A549 (cell line): Measurements from ENCODE around the gene GGT5. TPM values are rescaled to one million over a fixed set of nuclear protein-coding genes. Genes with fewer than 3 reads are reported as not detected.
A peak's percentile ranks its signal among the peaks of the same experiment; 100 is the strongest.

Source experiments
- ATAC-seq, 2 experiments: fragments of 200-7000 bp in 1 of 2; fragments of >200 bp in 1 of 2; cut with Nextera tagmentation in 1 of 2; cut with Tn5 transposase in 1 of 2; 3 replicates each; pipeline versions ENCODE4 v1.8.0 to v1.9.1; 2018 to 2020; ENCODE audit warnings: mild to moderate bottlenecking in 1 of 2, moderate library complexity in 1 of 2
- CTCF ChIA-PET: fragments of 300-600 bp; sonication (Branson Sonifier 250); formaldehyde crosslinking; extraction: SDS; loops from one replicate; lab custom pipeline; 2021; ENCODE audit warnings: antibody characterized with exemption, inconsistent platforms; lab: Yijun Ruan, JAX
- POLR2A ChIA-PET: fragments of 350-600 bp; formaldehyde crosslinking; extraction: SDS; loops from one replicate; lab custom pipeline; 2021; ENCODE audit warnings: antibody characterized with exemption, inconsistent platforms; lab: Yijun Ruan, JAX
- DNase-seq, 2 experiments: peaks; one replicate each; pipeline versions ENCODE4 v3.0.0 to v3.0.0-alpha.2; 2011 to 2016; ENCODE audit warnings: low read depth in 1 of 2, low spot score in 1 of 2
- FAIRE-seq: peaks from 2 replicates; lab custom pipeline; 2011; peaks lifted over from hg19 to GRCh38; lab: Jason Lieb, UNC
- H3K27ac ChIP-seq, 2 experiments: fragments of >200 bp; sonication (Bioruptor Twin); formaldehyde crosslinking; 3 replicates each; pipeline ENCODE4 v1.5.1; 2016 to 2017
- H3K4me1 ChIP-seq: fragments of >200 bp; sonication (Bioruptor Twin); formaldehyde crosslinking; 3 replicates; pipeline ENCODE4 v1.6.1; 2016
- H3K4me2 ChIP-seq: fragments of >200 bp; sonication (Bioruptor Twin); formaldehyde crosslinking; 3 replicates; pipeline ENCODE4 v1.6.1; 2016
- H3K4me3 ChIP-seq: fragments of >200 bp; sonication (Bioruptor Twin); formaldehyde crosslinking; 3 replicates; pipeline ENCODE4 v1.5.1; 2016
- H3K9me3 ChIP-seq: fragments of >200 bp; sonication (Bioruptor Twin); formaldehyde crosslinking; 3 replicates; pipeline ENCODE4 v1.6.1; 2016
- BCL3 ChIP-seq: fragments of >200 bp; sonication (Bioruptor Twin); formaldehyde crosslinking; IDR thresholded peaks from 3 replicates; pipeline ENCODE4 v1.6.1; 2016
- CEBPB ChIP-seq, 2 experiments: fragments of >200 bp in 1 of 2; sonication (Bioruptor Twin) in 1 of 2; formaldehyde crosslinking in 1 of 2; IDR thresholded peaks; 2 replicates each; pipeline ENCODE4 v1.6.1; 2012 to 2016
- CHD2 ChIP-seq: fragments of 150-350 bp; IDR thresholded peaks from 2 replicates; pipeline ENCODE4 v1.6.1; 2014; ENCODE audit warnings: low read length; ENCODE audit not compliant: partially characterized antibody
- CHD4 ChIP-seq: fragments of 200-600 bp; sonication (generic); IDR thresholded peaks from 2 replicates; pipeline ENCODE4 v1.6.1; 2016; ENCODE audit warnings: antibody characterized with exemption, mild to moderate bottlenecking, borderline replicate concordance
- CTCF ChIP-seq: fragments of >200 bp; sonication (Bioruptor Twin); formaldehyde crosslinking; IDR thresholded peaks from 3 replicates; pipeline ENCODE4 v1.5.1; 2016
- EHF ChIP-seq: fragments of 250-450 bp; sonication (Bioruptor Pico); IDR thresholded peaks from 2 replicates; pipeline ENCODE4 v1.5.0; 2020; ENCODE audit warnings: mild to moderate bottlenecking
- ELK1 ChIP-seq: fragments of 150-350 bp; IDR thresholded peaks from 2 replicates; pipeline ENCODE4 v1.6.1; 2014; ENCODE audit warnings: low read depth, mild to moderate bottlenecking, low read length
- EP300 ChIP-seq, 2 experiments: fragments of >200 bp; sonication (Bioruptor Twin); formaldehyde crosslinking; IDR thresholded peaks; 2 replicates in 1 of 2; 3 replicates in 1 of 2; pipeline ENCODE4 v1.6.1; 2016 to 2017
- FOSB ChIP-seq: fragments of 250-450 bp; sonication (Bioruptor Pico); IDR thresholded peaks from 2 replicates; pipeline ENCODE4 v1.5.0; 2020; ENCODE audit warnings: mild to moderate bottlenecking, moderate library complexity
- GATA3 ChIP-seq: IDR thresholded peaks from 2 replicates; pipeline ENCODE4 v1.6.1; 2012; ENCODE audit warnings: borderline replicate concordance
- HDAC2 ChIP-seq: fragments of 200-600 bp; sonication (generic); IDR thresholded peaks from 2 replicates; pipeline ENCODE4 v1.6.1; 2016
- HES2 ChIP-seq: fragments of >200 bp; sonication (Bioruptor Twin); formaldehyde crosslinking; IDR thresholded peaks from 2 replicates; pipeline ENCODE4 v1.6.1; 2016
- HOXA7 ChIP-seq: fragments of 250-450 bp; sonication (Bioruptor Pico); IDR thresholded peaks from 2 replicates; pipeline ENCODE4 v1.5.0; 2020; ENCODE audit warnings: mild to moderate bottlenecking, moderate library complexity
- HOXB13 ChIP-seq: fragments of 250-450 bp; sonication (Bioruptor Pico); IDR thresholded peaks from 2 replicates; pipeline ENCODE4 v1.5.0; 2020; ENCODE audit warnings: low read depth, mild to moderate bottlenecking, moderate library complexity
- KDM1A ChIP-seq: fragments of 200-600 bp; sonication (generic); IDR thresholded peaks from 2 replicates; pipeline ENCODE4 v1.6.1; 2016; ENCODE audit warnings: low read depth, mild to moderate bottlenecking
- KDM5A ChIP-seq: fragments of 200-600 bp; sonication (generic); IDR thresholded peaks from 2 replicates; pipeline ENCODE4 v1.6.1; 2016; ENCODE audit warnings: antibody characterized with exemption, mild to moderate bottlenecking
- MAFK ChIP-seq: fragments of 450-650 bp; IDR thresholded peaks from 2 replicates; pipeline ENCODE4 v1.6.1; 2014; ENCODE audit not compliant: partially characterized antibody
- MAX ChIP-seq: IDR thresholded peaks from 2 replicates; pipeline ENCODE4 v1.6.1; 2012
- MAZ ChIP-seq: fragments of 150-350 bp; IDR thresholded peaks from 2 replicates; pipeline ENCODE4 v1.6.1; 2014; ENCODE audit warnings: antibody characterized with exemption, low read depth, low read length, borderline replicate concordance
- NR3C1 ChIP-seq: fragments of >200 bp; sonication (Bioruptor Twin); formaldehyde crosslinking; IDR thresholded peaks from 3 replicates; pipeline ENCODE4 v1.6.1; 2017
- PHF8 ChIP-seq: fragments of 200-600 bp; sonication (generic); IDR thresholded peaks from 2 replicates; pipeline ENCODE4 v1.6.1; 2016; ENCODE audit warnings: low read depth, mild to moderate bottlenecking, antibody characterized with exemption, moderate library complexity, borderline replicate concordance
- POLR2AphosphoS2 ChIP-seq: conservative IDR thresholded peaks from 2 replicates; pipeline ENCODE4 v1.6.1; 2012; ENCODE audit warnings: low read length, improper control_type of control experiment, inconsistent platforms
- RCOR1 ChIP-seq: fragments of 150-350 bp; IDR thresholded peaks from 2 replicates; pipeline ENCODE4 v1.6.1; 2014; ENCODE audit warnings: antibody characterized with exemption, low read length, low read depth
- RFX5 ChIP-seq: fragments of 450-650 bp; IDR thresholded peaks from 2 replicates; pipeline ENCODE4 v1.7.1; 2014; ENCODE audit warnings: antibody characterized with exemption, mild to moderate bottlenecking, moderate library complexity
- TFCP2L1 ChIP-seq: fragments of 250-450 bp; sonication (Bioruptor Pico); IDR thresholded peaks from 2 replicates; pipeline ENCODE4 v1.5.0; 2021; ENCODE audit warnings: mild to moderate bottlenecking
- ZC3H11A ChIP-seq: fragments of 450-650 bp; IDR thresholded peaks from 2 replicates; pipeline ENCODE4 v1.6.1; 2014; ENCODE audit warnings: antibody characterized with exemption, mild to moderate bottlenecking
- ZSCAN20 ChIP-seq: fragments of 250-450 bp; sonication (Bioruptor Pico); IDR thresholded peaks from 2 replicates; pipeline ENCODE4 v1.8.0; 2022; ENCODE audit warnings: mild to moderate bottlenecking, moderate library complexity
- WGBS: methylation state at CpG from one replicate; pipeline ENCODE4 v1.1.6; 2017; ENCODE audit errors: missing lambda C conversion rate; 5-methylcytosine and 5-hydroxymethylcytosine counted together
- polyA plus RNA-seq, 4 experiments: library from polyadenylated mRNA; depleted of rRNA in 3 of 4; stranded (reverse); fragments of >200 nt; fragmentation: RNase III in 1 of 4; extraction: RNeasy Plus Mini Kit Qiagen cat#74134 plus additional on column Dnase treatment in 1 of 4; gene quantifications; 2 replicates in 3 of 4; 3 replicates in 1 of 4; pipeline ENCODE4 v1.2.3, GENCODE V29; 2011 to 2017

GGT5 gene
- polyA plus RNA-seq, 2 of the 4 experiments (the other 2 are of a cell fraction) = 2.5 to 3.1 TPM

- DNase-seq = no peak
- Histone ChIP-seq H3K27ac (peak overlapping the region in 1 of 2 experiments; percentile 22; a peak in 2 of 6 replicates), H3K4me1 (peaks cover 21% of the 10 kb centered on the region), H3K4me2 (no peak overlapping the region), H3K4me3 (no peak overlapping the region), H3K9me3 (no peaks in the 10 kb centered on the region)
- WGBS = 91% methylated on average over 6 of the region's 10 CpGs
- FAIRE-seq = no peak
- TF ChIP-seq CHD4 (no peak), HOXA7 (CRISPR knock-in tag) (no peak), KDM5A (no peak), TFCP2L1 (CRISPR knock-in tag) (no peak), ZC3H11A (no peak), HES2 (no peak), NR3C1 (no peak), BCL3 (no peak), RFX5 (no peak)
- ChIA-PET POLR2A (no interaction called here), CTCF (interaction anchor here (1.2 to 4.2 kb wide), 4 partner anchors 12 to 104 kb away, joined by 3 to 41 read pairs (median 22); no protein-coding TSS in a partner anchor)
- no peak for ATAC-seq
Measured at GRCh38 chr22:24177456-24177855, 67.4 kb downstream of the GGT5 start.

- 88% methylated on average over 3 of the region's 5 CpGs for WGBS
- POLR2A ChIA-PET = no interaction called here
Measured at GRCh38 chr22:24177045-24177444, 67.8 kb downstream of the GGT5 start.

GRCh38 chr22:24176630-24177029, 68.3 kb downstream of the GGT5 start:
- ChIA-PET POLR2A (no interaction called here), CTCF (interaction anchor here (1.2 to 5.1 kb wide), 6 partner anchors 12 to 192 kb away, joined by 3 to 75 read pairs (median 10); no protein-coding TSS in a partner anchor)
- peaks cover 15% of the 10 kb centered on the region for H3K4me1 ChIP-seq
- WGBS = 88% methylated on average over 5 of the region's 10 CpGs
- peak overlapping the region in 1 of 2 experiments; percentile 45; a peak in 1 of 6 replicates for H3K27ac ChIP-seq
- no peak overlapping the region for H3K4me3 ChIP-seq
- FAIRE-seq (no peak), ATAC-seq (no peak), DNase-seq (no peak)
- H3K9me3 ChIP-seq = no peaks in the 10 kb centered on the region
- H3K4me2 ChIP-seq = no peak overlapping the region
- TF ChIP-seq RFX5 (no peak), EHF (CRISPR knock-in tag) (no peak), HOXB13 (CRISPR knock-in tag) (no peak), MAZ (no peak), MAX (no peak), CHD2 (no peak), HDAC2 (no peak), CEBPB (IDR thresholded peaks at IDR 0.05) (no peak), KDM5A (no peak), CTCF (no peak), KDM1A (no peak), HES2 (no peak), GATA3 (no peak), PHF8 (no peak), ZSCAN20 (CRISPR knock-in tag) (no peak)

More at GRCh38 chr22:24177045-24177444, 67.8 kb downstream of the GGT5 start:
- TF ChIP-seq CHD2 = no peak
- no peak for TF ChIP-seq ELK1
- no peak for TF ChIP-seq POLR2AphosphoS2
- TF ChIP-seq FOSB (CRISPR knock-in tag) = no peak
- no peak for TF ChIP-seq MAFK
- no peak for TF ChIP-seq RCOR1
- TF ChIP-seq EP300 (IDR thresholded peaks at IDR 0.05) = no peak
- TF ChIP-seq GATA3 = no peak
- no peak for DNase-seq
- Histone ChIP-seq H3K4me1 (peaks cover 19% of the 10 kb centered on the region), H3K4me2 (no peak overlapping the region), H3K9me3 (no peaks in the 10 kb centered on the region), H3K27ac (peak overlapping the region in 1 of 2 experiments; percentile 45; a peak in 1 of 6 replicates), H3K4me3 (no peak overlapping the region)
- ATAC-seq = no peak
- CTCF ChIA-PET = interaction anchor here (1.2 to 5.1 kb wide), 4 partner anchors 13 to 103 kb away, joined by 3 to 75 read pairs (median 26); no protein-coding TSS in a partner anchor
- no peak for FAIRE-seq
